Hepatocyte (in vitro differentiated cells): ENCODE measurements around the gene RHOT1. TPM values are rescaled to one million over a fixed set of nuclear protein-coding genes. Genes with fewer than 3 reads are reported as not detected.

Experiments
- DNase-seq: peaks from one replicate; pipeline ENCODE4 v3.0.0-alpha.2; 2016; ENCODE audit warnings: low spot score
- H2AFZ ChIP-seq: fragments of 200-600 bp; sonication (generic); 2 replicates; pipeline ENCODE4 v1.6.0; 2016; ENCODE audit warnings: antibody characterized with exemption, mild to moderate bottlenecking
- H3K27ac ChIP-seq: fragments of 200-600 bp; sonication (generic); 2 replicates; pipeline ENCODE4 v1.5.1; 2016; ENCODE audit warnings: mild to moderate bottlenecking
- H3K27me3 ChIP-seq: fragments of 200-600 bp; sonication (generic); 2 replicates; pipeline ENCODE4 v1.6.1; 2016
- H3K36me3 ChIP-seq: fragments of 200-600 bp; sonication (generic); replicated peaks from 2 replicates; pipeline ENCODE4 v1.5.1; 2016; ENCODE audit warnings: low read depth; ENCODE audit not compliant: insufficient read depth
- H3K4me1 ChIP-seq: fragments of 200-600 bp; sonication (generic); 2 replicates; pipeline ENCODE4 v1.5.1; 2016; ENCODE audit warnings: mild to moderate bottlenecking, moderate library complexity; ENCODE audit not compliant: insufficient read depth
- H3K4me2 ChIP-seq: fragments of 200-600 bp; sonication (generic); 2 replicates; pipeline ENCODE4 v1.6.0; 2016
- H3K4me3 ChIP-seq: fragments of 200-600 bp; sonication (generic); 2 replicates; pipeline ENCODE4 v1.5.1; 2016; ENCODE audit warnings: mild to moderate bottlenecking
- H3K79me2 ChIP-seq: fragments of 200-600 bp; sonication (generic); 2 replicates; pipeline ENCODE4 v1.6.0; 2017; ENCODE audit warnings: mild to moderate bottlenecking
- H3K9me2 ChIP-seq: fragments of 200-600 bp; sonication (generic); replicated peaks from 2 replicates; pipeline ENCODE4 v1.6.0; 2017; ENCODE audit warnings: mild to moderate bottlenecking; ENCODE audit not compliant: insufficient read depth
- H3K9me3 ChIP-seq: fragments of 200-600 bp; sonication (generic); 2 replicates; pipeline ENCODE4 v1.5.1; 2016; ENCODE audit warnings: low read depth, mild to moderate bottlenecking
- H4K20me1 ChIP-seq: fragments of 200-600 bp; sonication (generic); 2 replicates; pipeline ENCODE4 v1.6.0; 2016; ENCODE audit warnings: mild to moderate bottlenecking; ENCODE audit not compliant: insufficient read depth, poor library complexity, severe bottlenecking
- CTCF ChIP-seq: fragments of 200-600 bp; sonication (generic); IDR thresholded peaks from 2 replicates; pipeline ENCODE4 v1.5.1; 2016; ENCODE audit warnings: antibody characterized with exemption, mild to moderate bottlenecking; ENCODE audit not compliant: poor library complexity
- EZH2 ChIP-seq: fragments of 200-600 bp; sonication (generic); IDR thresholded peaks from 2 replicates; pipeline ENCODE4 v1.6.1; 2016; ENCODE audit warnings: antibody characterized with exemption, mild to moderate bottlenecking, borderline replicate concordance
- EZH2phosphoT487 ChIP-seq: fragments of 200-600 bp; sonication (generic); IDR thresholded peaks from one replicate; pipeline ENCODE4 v1.6.1; 2018; ENCODE audit warnings: antibody characterized with exemption, mild to moderate bottlenecking, low read depth, moderate library complexity; ENCODE audit not compliant: unreplicated experiment, severe bottlenecking
- WGBS: methylation state at CpG from one replicate; pipeline ENCODE4 v1.1.6; 2016; ENCODE audit warnings: low lambda C conversion rate; ENCODE audit errors: missing lambda C conversion rate; 5-methylcytosine and 5-hydroxymethylcytosine counted together
- polyA plus RNA-seq: library from polyadenylated mRNA; unstranded; fragments of >200 nt; fragmentation: Nextera tagmentation; extraction: Ambion mirVana; gene quantifications from 2 replicates; pipeline ENCODE4 v1.2.1, GENCODE V29; 2016
- total RNA-seq: library from RNA; depleted of rRNA; stranded (reverse); fragments of >200 nt; gene quantifications from 2 replicates; pipeline ENCODE4 v1.2.3, GENCODE V29; 2014

The RHOT1 gene
- total and polyA plus RNA-seq, 2 experiments from 2014 or later = 22.6 to 38.4 TPM

- H3K4me1 ChIP-seq = peaks cover 4% of the 10 kb centered on the region
- H3K27ac ChIP-seq = no peak overlapping the region
- DNase-seq = no peak
- H3K9me3 ChIP-seq = no peaks in the 10 kb centered on the region
- H3K36me3 ChIP-seq = no peaks in the 10 kb centered on the region
- no peak for TF ChIP-seq EZH2
- no peak for TF ChIP-seq CTCF
- TF ChIP-seq EZH2phosphoT487 = no peak
- no peaks in the 10 kb centered on the region for H3K27me3 ChIP-seq
- no peaks in the 10 kb centered on the region for H3K9me2 ChIP-seq
- H3K4me3 ChIP-seq = no peak overlapping the region
- H4K20me1 ChIP-seq = peaks cover 10% of the 10 kb centered on the region
- H3K4me2 ChIP-seq = no peak overlapping the region
- H2AFZ ChIP-seq = no peak overlapping the region
- H3K79me2 ChIP-seq = peaks cover 88% of the 10 kb centered on the region
Measured at GRCh38 chr17:32150358-32150757, 8.1 kb downstream of the RHOT1 start.

GRCh38 chr17:32152130-32152529 is 9.8 kb downstream of the RHOT1 start:
- Histone ChIP-seq H3K36me3 (no peaks in the 10 kb centered on the region), H4K20me1 (peaks cover 10% of the 10 kb centered on the region), H3K4me3 (no peak overlapping the region), H3K79me2 (peaks cover 86% of the 10 kb centered on the region), H3K27me3 (no peaks in the 10 kb centered on the region), H3K4me1 (peaks cover 4% of the 10 kb centered on the region), H3K9me2 (no peaks in the 10 kb centered on the region), H3K27ac (peak overlapping the region; percentile 68), H3K4me2 (no peak overlapping the region), H3K9me3 (no peaks in the 10 kb centered on the region), H2AFZ (no peak overlapping the region)
- TF ChIP-seq EZH2phosphoT487 = no peak
- TF ChIP-seq CTCF = no peak
- TF ChIP-seq EZH2 = no peak
- WGBS = 64% methylated on average over 3 of the region's 3 CpGs
- DNase-seq = peak; percentile 71

GRCh38 chr17:32155896-32156295 is 13.6 kb downstream of the RHOT1 start:
- 99% methylated on average over 3 of the region's 3 CpGs for WGBS
- H3K36me3 ChIP-seq = no peaks in the 10 kb centered on the region
- TF ChIP-seq EZH2phosphoT487 = no peak
- TF ChIP-seq CTCF = no peak

GRCh38 chr17:32156656-32157055 is 14.4 kb downstream of the RHOT1 start:
- Histone ChIP-seq H3K36me3 (no peaks in the 10 kb centered on the region), H3K27me3 (no peaks in the 10 kb centered on the region), H3K4me3 (no peak overlapping the region), H3K27ac (no peak overlapping the region), H2AFZ (no peak overlapping the region), H4K20me1 (no peaks in the 10 kb centered on the region), H3K4me2 (no peak overlapping the region), H3K9me3 (no peaks in the 10 kb centered on the region), H3K9me2 (no peaks in the 10 kb centered on the region), H3K79me2 (peaks cover 58% of the 10 kb centered on the region), H3K4me1 (peaks cover 4% of the 10 kb centered on the region)
- WGBS = 88% methylated on average over 1 of the region's 1 CpG
- no peak for DNase-seq
- TF ChIP-seq CTCF = no peak
- no peak for TF ChIP-seq EZH2
- TF ChIP-seq EZH2phosphoT487 = no peak

More at GRCh38 chr17:32155896-32156295, 13.6 kb downstream of the RHOT1 start:
- no peaks in the 10 kb centered on the region for H3K9me2 ChIP-seq
- H3K4me1 ChIP-seq = peaks cover 4% of the 10 kb centered on the region
- no peak overlapping the region for H3K4me3 ChIP-seq
- H3K9me3 ChIP-seq = no peaks in the 10 kb centered on the region
- H3K27ac ChIP-seq = no peak overlapping the region
- H3K79me2 ChIP-seq = peaks cover 65% of the 10 kb centered on the region
- no peak for DNase-seq
- H2AFZ ChIP-seq = no peak overlapping the region
- no peaks in the 10 kb centered on the region for H4K20me1 ChIP-seq
- H3K4me2 ChIP-seq = no peak overlapping the region
- H3K27me3 ChIP-seq = no peaks in the 10 kb centered on the region
